HL-60 (cell line): ENCODE data around the gene PXDC1.

ENCODE experiments used
- DNase-seq, 2 experiments: peaks; one replicate each; pipeline ENCODE4 v3.0.0-alpha.2; 2010 to 2020; ENCODE audit warnings: low read depth in 1 of 2, low spot score in 1 of 2
- H3K27ac ChIP-seq: fragments of 250-450 bp; sonication (Bioruptor Pico); replicated peaks from 2 replicates; pipeline ENCODE4 v1.5.1; 2020; ENCODE audit warnings: mild to moderate bottlenecking, moderate library complexity
- H3K27me3 ChIP-seq: fragments of 250-450 bp; sonication (Bioruptor Pico); 2 replicates; pipeline ENCODE4 v1.5.1; 2021; ENCODE audit warnings: mild to moderate bottlenecking, moderate library complexity; ENCODE audit not compliant: insufficient read depth, poor library complexity, severe bottlenecking
- H3K4me3 ChIP-seq: replicated peaks from 2 replicates; pipeline ENCODE4 v1.5.1; 2011; ENCODE audit warnings: mild to moderate bottlenecking, control low read depth, low read length; ENCODE audit not compliant: insufficient read depth
- GABPA ChIP-seq: IDR thresholded peaks from 2 replicates; pipeline ENCODE4 v1.6.1; 2012; ENCODE audit warnings: low read depth
- POLR2AphosphoS5 ChIP-seq: IDR thresholded peaks from 2 replicates; pipeline ENCODE4 v1.6.1; 2012; ENCODE audit warnings: low read depth
- REST ChIP-seq: IDR thresholded peaks from 2 replicates; pipeline ENCODE4 v1.6.1; 2012; ENCODE audit warnings: low read depth; ENCODE audit not compliant: insufficient replicate concordance
- SPI1 ChIP-seq: IDR thresholded peaks from 2 replicates; pipeline ENCODE4 v1.6.1; 2012; ENCODE audit warnings: low read depth, mild to moderate bottlenecking, borderline replicate concordance
- TF ChIP-seq, protein P1 (sequence below): IDR thresholded peaks from one replicate; pipeline ENCODE4 v1.5.1; 2011; ENCODE audit warnings: low read length, control low read depth, inconsistent platforms; ENCODE audit not compliant: insufficient read depth

Gene PXDC1

DNA sequence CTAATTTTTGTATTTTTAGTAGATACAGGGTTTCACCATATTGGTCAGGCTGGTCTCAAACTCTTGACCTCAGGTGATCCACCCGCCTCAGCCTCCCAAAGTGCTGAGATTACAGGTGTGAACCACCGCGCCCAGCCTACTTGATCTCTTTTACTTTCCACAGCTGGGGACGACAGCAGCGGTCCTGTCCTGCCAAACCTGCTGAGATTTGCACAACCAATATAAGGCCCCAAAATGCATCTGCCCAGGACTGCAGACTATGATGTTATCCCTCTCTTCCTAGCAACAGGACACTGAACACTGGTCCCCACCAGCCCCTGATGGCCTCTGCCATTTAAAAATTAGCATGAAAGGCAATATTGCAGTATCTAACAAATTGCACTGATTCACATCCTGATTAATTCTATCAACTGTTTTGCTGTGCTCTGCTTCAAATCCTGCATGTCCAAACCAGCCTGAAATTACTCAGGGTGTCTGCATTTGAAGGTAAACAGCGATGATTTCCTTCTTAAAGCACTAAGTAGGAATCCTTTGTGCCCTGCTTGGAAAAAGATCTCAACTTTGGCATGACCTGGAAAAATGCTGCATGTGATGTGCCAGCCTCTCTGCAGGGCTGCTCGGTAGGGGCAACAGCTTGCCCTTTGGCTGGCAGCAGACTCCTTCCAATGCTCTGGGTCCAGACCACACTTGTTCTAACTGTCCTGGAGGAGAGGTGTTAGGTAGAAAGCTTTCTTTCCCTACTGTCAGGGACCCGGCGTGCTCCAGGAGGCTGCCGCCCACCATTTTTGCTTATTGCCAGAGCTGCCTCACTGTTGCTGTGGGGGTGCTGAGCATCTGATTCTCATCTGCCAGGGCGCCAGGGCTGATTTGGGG, 27.4 kb upstream of the PXDC1 start:
- H3K27me3 ChIP-seq, result no peaks in the 10 kb centered on the region
- no peak for TF ChIP-seq POLR2AphosphoS5
- TF ChIP-seq, protein P1, sequence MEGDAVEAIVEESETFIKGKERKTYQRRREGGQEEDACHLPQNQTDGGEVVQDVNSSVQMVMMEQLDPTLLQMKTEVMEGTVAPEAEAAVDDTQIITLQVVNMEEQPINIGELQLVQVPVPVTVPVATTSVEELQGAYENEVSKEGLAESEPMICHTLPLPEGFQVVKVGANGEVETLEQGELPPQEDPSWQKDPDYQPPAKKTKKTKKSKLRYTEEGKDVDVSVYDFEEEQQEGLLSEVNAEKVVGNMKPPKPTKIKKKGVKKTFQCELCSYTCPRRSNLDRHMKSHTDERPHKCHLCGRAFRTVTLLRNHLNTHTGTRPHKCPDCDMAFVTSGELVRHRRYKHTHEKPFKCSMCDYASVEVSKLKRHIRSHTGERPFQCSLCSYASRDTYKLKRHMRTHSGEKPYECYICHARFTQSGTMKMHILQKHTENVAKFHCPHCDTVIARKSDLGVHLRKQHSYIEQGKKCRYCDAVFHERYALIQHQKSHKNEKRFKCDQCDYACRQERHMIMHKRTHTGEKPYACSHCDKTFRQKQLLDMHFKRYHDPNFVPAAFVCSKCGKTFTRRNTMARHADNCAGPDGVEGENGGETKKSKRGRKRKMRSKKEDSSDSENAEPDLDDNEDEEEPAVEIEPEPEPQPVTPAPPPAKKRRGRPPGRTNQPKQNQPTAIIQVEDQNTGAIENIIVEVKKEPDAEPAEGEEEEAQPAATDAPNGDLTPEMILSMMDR, result no peak
- no peak for TF ChIP-seq SPI1
- TF ChIP-seq REST, result no peak
- no peak for TF ChIP-seq GABPA
- no peak for DNase-seq
- H3K27ac ChIP-seq, result no peak overlapping the region
- H3K4me3 ChIP-seq, result no peak overlapping the region

DNA sequence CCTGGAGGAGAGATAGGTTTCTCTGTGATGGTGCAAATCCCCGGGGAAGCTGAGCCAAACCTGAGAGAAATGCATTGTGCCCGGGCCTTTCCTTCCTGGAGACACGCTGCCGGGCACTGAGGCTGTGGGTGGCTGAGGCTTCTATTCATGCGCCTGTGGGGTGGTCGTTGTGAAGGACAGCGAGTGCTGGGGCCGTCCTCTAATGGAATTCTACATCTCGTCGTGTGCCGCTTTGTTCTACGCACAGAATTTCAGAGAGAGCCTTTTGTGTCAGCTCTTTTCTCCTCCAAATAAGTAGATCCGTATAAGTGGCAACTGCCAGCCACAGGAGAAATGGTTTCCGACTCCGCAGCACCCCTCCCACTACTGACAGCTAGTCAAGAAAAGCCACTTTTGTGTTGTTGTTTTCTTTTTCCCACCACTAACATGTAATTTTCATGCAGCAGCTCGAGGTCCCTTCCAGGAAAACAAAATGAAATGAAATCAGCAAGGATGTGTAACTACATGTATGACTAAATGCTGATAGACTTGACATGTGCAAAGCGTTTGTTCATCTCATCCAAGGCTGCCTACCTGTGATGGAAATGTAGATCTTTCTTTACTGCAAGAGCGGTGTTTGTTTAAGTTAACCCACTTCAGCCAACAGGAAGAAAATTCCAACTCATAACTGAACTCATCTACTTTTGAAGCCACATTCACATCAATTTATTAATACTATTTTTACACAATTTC, 26.4 kb upstream of the PXDC1 start:
- H3K27ac ChIP-seq, result no peak overlapping the region
- TF ChIP-seq SPI1 (no peak), GABPA (no peak), REST (no peak), POLR2AphosphoS5 (no peak)
- TF ChIP-seq, protein P1, result no peak

DNA sequence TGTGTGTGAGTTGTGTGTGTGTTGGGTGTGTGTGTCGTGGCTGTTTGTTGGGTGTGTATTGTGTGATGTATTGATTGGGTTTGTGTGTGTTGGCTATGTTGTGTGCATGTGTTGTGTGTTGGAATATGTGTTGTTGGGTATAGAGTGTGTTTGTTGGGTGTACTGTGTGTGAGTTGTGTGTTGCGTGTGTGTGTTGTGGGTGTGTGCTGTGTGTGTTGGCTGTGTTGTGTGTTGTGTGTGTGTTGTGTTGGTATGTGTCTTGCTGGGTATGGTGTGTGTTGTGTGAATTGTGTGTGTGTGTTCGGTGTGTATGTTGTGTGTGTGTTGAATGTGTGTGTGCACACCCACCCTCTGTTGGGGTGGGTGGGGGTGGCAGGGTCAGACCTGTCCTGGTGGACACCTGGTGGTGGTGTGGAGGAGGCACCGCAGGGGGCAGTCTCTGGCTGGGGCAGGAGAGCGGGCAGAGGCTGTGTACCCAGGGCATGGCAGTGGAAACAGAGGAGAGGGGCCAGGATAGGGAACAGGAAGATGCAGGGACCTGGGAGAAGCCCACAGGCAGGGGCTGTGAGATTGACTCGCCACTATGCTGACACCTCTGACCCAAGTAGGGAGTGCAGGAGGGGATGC, 25.5 kb upstream of the PXDC1 start:
- Histone ChIP-seq H3K4me3 (no peak overlapping the region), H3K27ac (no peak overlapping the region), H3K27me3 (no peaks in the 10 kb centered on the region)
- no peak for DNase-seq
- no peak for TF ChIP-seq GABPA
- no peak for TF ChIP-seq SPI1
- TF ChIP-seq REST, result no peak
- TF ChIP-seq, protein P1, result no peak
- no peak for TF ChIP-seq POLR2AphosphoS5

More for the DNA sequence above, 26.4 kb upstream of the PXDC1 start:
- no peaks in the 10 kb centered on the region for H3K27me3 ChIP-seq
- H3K4me3 ChIP-seq, result no peak overlapping the region
- no peak for DNase-seq
